ENCODE results near the gene PPM1H.

DNA sequence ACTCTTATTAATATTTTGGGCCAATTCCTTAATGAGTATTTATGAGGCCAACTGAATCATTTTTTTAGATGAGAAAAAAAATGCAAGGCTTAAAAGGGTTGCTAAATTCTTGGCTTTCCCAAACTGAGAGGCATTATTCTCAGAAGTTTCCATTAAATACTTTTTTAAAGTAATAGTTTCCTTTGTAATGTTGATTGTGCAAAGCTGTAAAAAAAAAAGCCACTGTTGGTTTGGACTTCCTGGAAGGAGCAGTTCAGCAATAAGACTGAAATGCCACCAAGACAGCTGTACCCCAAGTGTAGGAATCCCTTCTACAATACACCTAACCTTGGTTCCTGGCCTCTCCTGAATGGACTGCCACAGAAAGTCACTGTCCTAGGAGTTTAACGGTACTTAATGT is 237.1 kb downstream of the PPM1H start:
- TF ChIP-seq, protein P1, sequence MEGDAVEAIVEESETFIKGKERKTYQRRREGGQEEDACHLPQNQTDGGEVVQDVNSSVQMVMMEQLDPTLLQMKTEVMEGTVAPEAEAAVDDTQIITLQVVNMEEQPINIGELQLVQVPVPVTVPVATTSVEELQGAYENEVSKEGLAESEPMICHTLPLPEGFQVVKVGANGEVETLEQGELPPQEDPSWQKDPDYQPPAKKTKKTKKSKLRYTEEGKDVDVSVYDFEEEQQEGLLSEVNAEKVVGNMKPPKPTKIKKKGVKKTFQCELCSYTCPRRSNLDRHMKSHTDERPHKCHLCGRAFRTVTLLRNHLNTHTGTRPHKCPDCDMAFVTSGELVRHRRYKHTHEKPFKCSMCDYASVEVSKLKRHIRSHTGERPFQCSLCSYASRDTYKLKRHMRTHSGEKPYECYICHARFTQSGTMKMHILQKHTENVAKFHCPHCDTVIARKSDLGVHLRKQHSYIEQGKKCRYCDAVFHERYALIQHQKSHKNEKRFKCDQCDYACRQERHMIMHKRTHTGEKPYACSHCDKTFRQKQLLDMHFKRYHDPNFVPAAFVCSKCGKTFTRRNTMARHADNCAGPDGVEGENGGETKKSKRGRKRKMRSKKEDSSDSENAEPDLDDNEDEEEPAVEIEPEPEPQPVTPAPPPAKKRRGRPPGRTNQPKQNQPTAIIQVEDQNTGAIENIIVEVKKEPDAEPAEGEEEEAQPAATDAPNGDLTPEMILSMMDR (conservative IDR thresholded peaks at IDR 0.05), result no peak
- no peak for TF ChIP-seq ZFX (IDR thresholded peaks at IDR 0.05)

Data from C4-2B (cell line).